Activated CD4-positive, CD25-positive, alpha-beta regulatory T cell treated with anti-CD3 and anti-CD28 coated beads, Interleukin-2, amount 50 U/mL, for 24 hours (primary cell): ENCODE results near the gene PCED1B.
A peak's percentile ranks its signal among the peaks of the same experiment; 100 is the strongest.
"Not testable (repeated sequence)": the region's sequence is repeated elsewhere in the genome, so short reads cannot be mapped to it uniquely, and the experiment has no call there.

Experiments used
- ATAC-seq, 2 donors: fragments of 150-1000 bp; cut with Tn5 transposase; one replicate each; pipeline ENCODE4 v1.10.0; 2021; ENCODE audit warnings: mild to moderate bottlenecking in 1 of 2, moderate library complexity in 1 of 2

Gene PCED1B

GRCh38 chr12:47095446-47096236, 16.2 kb downstream of the PCED1B start:
- ATAC-seq: no peak

GRCh38 chr12:47097276-47097896, 18.0 kb downstream of the PCED1B start:
- ATAC-seq: no peak

- ATAC-seq: no peak
Measured at GRCh38 chr12:47098099-47098498, 18.7 kb downstream of the PCED1B start.

DNA sequence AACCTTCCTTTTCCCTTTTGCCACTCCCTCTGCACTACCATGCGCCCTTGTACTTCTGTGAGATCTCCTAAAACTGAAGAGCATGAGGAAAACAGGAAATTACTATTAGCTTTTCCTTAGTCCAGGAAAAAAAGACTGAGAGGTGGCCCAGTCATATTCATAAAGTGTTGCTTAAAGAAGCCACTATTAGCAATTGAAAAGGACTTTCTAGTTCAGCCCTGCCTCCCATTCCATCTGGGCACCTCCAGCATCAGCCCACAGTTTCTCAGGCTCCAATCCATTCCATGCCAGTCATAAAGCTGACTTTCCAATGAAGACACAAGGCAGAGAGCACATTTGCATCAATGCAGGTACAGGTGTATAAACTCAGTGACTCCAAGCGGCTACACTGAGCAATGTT, 20.2 kb downstream of the PCED1B start:
- ATAC-seq: no peak

- ATAC-seq: no peak
Measured at GRCh38 chr12:47100160-47100559, 20.7 kb downstream of the PCED1B start.

- no peak for ATAC-seq
Measured at GRCh38 chr12:47102406-47102805, 23.0 kb downstream of the PCED1B start.

DNA sequence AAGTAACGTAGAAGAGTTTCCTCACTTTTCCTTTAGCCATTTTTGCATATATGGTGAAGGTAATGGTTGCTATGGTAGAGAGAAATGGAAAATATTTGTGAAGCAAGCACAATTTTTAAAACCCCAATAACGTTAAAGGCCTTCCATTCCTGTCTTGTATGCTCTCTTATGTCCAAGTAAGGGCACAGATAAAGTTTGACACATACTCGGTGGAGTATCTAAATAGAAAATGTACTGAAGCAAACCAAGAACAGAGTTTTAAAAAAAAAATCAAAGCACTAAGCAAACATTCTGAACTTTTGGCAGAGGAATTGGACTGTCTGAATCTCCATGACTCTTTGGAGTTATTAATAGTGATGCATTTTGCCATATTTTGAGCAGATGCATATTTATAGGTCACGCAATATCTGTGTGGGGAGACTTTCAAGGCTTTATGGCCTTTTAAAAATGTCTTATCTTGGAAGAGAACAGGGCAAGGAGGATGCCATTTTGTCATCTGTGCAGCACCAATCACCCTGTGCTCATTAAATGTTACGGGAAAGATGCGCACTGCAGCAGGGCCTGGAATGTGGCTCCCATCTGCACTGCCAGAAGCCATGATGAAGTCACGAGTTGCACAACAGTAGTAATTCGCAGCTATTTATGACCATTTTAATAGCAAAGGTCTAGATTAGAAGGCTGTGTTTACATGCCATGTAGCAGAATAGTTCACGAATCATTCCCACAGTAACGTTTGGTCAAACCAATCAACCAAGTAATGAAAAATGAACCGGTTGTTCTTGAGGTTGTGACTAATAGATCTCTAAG, 23.6 kb downstream of the PCED1B start:
- ATAC-seq: no peak

DNA sequence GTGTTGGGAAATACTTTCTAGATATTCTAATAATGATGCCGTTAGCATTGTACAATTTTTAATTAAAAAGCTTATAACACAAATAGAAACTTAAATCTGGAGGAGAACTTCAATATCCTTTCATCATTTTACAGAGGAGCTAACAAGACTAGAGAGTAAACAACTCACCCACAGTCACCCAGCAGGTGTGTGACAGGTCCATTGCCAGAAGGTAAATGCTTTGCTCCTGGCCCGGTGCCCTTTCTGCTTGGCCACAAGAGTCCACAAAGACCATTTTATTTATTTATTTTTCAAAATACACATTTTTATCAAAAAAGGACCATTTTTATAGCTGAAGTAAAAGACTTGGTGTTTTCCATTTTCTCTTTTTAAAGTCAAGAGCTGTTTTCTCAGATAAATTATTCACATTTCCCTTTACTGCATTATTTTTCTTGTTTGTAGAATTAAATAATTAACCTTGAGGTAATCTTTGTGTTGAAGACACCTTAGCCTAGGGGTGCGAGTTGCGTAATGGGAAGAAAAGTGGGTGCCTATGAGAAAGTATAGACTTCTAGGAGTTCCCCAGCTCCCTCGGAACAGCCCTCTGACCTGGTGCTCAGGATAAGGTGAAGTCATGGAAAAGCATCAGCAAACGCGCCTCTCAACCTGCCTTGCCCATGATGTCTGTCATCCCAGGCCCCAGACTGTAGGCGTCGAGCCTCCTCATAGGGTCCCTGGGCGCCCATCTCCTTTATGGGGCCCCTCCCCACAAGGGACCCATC, 26.7 kb downstream of the PCED1B start:
- ATAC-seq: no peak

DNA sequence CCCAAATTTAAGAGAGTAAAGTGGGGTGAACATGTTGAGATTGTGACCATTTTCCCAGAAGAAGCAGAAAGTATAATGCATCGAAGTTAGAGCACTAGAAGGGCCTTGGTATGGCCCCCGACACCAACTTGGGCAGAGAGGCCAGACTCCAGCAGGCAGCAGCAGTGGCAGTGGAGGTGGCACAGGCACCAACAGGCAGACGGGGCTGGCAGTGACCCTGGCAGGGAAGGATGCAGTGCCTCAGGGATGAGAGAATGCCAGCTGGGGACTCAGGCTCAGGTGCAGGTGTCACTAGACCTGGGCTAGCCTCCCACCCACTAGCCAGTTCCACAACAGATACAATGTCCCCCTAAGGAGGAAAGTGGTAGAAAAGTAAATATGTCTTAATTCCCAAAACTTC, 28.0 kb downstream of the PCED1B start:
- no peak for ATAC-seq

GRCh38 chr12:47107926-47108325, 28.5 kb downstream of the PCED1B start:
- no peak for ATAC-seq

- no peak for ATAC-seq
Measured at GRCh38 chr12:47110011-47110541, 30.7 kb downstream of the PCED1B start.

DNA sequence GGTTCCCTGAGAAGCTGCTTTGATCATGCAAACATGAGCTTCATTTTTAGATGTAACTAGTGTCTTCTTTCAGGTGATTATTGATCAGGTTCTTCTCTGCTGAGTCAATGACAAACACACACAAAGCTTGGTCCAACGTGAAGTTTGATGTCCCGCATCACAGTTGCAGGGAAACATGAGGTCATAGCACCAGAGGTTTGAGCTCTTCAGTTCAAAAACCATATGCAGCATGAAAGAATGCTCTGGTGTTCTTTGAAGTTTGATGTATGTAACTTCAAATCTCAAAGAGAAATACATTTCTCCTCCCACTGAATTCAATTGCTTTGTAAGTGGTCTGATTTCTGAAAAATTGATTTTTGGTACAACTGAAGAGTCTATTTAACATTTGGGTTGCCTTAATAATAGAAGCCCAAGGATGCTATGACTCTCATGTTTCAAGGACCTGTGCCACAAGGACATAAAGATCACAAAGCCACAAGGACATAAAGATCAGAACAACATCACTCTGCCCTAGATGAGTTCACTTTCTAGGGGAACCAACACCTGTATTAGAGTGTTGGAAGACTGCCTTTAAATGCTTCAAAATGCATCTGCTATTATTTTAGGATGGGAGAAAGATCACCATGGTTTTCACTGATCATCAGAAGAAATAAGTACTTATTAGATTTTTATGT, 31.4 kb downstream of the PCED1B start:
- ATAC-seq: peak in 1 of 2 donors; percentile 24

DNA sequence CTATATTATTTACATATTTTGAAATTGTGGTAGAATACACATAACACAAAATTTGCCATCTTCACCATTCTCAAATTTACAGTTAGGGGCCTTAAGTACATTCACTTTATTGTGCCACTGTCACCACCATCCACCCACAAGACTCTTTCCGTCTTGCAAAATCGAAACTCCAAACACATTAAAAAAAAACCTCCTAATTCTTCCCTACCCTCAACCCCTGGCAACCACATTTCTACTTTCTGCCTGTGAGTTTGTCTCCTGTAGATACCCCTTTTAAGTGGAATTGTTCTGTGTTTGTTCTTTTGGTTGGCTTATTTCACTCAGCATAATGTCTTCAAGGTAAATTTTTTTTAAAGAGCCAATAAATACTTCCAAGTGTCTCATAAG, 32.0 kb downstream of the PCED1B start:
- ATAC-seq: peak; percentile 41 to 60

DNA sequence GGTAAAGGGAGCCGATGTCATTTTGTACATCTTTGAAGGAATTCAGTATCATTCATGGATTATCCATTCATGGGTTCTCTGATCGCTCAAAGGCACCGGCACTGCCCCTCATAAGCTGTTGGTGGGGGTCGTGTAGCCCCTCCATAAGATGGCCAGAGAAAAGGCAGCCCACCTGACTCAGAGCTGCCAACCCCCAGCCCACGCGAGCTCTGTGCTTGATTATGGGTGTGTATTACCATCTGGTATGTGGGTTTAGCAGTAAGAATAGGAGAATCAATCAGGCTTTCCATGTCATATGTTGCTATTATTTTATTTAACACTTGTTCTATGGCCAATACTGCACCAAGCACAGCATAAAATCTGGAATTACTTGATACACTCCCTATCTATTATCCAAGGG, 32.4 kb downstream of the PCED1B start:
- no peak for ATAC-seq

DNA sequence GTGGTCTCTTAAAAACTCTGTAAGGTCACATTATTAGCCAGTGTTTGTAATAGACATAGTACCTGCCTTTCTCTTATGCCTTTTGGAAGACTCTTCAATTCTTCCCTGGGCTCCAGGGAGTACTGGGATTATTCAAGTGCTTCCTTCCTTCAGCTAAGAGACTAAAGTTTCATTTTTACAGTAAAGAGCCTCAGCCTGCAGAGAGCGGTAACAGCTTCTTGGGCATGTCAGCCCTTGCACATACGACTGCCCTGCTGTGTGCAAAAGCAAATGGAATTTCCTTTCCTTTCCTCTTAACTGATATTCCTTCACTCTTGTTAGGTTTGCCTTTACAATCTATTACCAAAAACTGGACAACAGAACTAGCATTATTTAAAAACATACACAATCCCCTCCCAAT, 33.3 kb downstream of the PCED1B start:
- ATAC-seq: no peak

DNA sequence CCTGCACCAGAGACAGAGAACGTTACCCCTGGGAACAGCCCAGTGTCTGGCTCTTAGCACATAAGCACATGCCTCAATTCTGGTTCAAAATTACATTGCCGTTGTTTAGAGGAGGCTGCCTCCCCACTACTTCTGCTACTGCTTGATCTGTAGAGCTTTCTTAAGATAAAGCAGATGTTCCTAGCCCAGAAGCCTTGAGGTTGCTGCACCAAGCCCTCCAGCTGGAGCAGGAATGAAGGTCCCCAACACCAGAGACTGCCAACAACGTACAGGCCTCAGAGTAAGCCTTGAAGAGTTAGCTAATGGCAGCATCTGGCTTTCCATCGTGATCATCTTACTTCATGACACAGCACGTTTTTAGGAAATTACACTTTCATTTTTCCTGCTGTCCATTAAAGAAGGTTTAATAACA, 35.1 kb downstream of the PCED1B start:
- ATAC-seq: no peak

- ATAC-seq: not testable (repeated sequence)
Measured at GRCh38 chr12:47117305-47117704, 37.9 kb downstream of the PCED1B start.

GRCh38 chr12:47120736-47121135, 41.3 kb downstream of the PCED1B start:
- ATAC-seq: peak; percentile 77 to 81

DNA sequence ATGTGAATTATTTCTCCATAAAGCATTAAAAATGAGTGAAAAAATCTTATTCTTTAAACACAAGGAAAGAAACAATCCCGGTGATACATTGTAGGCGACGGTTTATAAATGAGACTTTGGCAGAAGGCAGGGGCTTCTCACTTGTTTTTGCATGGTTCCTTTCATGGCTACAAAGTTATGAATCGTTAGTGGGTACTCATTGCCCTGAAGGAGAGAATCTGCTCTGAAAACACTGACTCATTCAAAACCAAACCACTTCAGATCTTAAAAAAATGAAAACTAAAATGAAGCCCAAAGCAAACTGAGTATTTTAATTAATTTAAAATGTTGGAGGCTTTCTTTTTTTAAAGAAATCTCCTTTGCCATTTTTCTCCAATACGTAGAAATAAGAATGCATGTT, 41.7 kb downstream of the PCED1B start:
- ATAC-seq: peak; percentile 81 to 83

DNA sequence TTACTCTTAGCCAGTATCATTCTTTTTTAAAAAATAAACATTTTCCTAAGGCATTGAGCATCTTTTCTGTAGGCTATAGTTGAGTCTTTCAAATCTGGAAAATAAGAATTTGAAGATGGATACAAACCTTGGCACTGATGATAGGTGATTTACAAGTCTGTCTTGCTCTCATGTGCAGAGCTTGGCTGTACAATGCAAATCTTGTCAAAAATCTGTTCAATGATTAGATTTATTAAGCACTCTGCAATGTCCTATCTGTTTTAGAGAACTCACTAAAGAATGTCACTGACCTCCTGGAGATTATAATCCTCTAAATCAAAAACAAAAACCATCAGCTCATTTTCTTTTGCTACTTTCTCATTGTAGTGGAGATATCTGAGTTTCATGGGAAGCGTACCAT, 43.2 kb downstream of the PCED1B start:
- ATAC-seq: no peak

DNA sequence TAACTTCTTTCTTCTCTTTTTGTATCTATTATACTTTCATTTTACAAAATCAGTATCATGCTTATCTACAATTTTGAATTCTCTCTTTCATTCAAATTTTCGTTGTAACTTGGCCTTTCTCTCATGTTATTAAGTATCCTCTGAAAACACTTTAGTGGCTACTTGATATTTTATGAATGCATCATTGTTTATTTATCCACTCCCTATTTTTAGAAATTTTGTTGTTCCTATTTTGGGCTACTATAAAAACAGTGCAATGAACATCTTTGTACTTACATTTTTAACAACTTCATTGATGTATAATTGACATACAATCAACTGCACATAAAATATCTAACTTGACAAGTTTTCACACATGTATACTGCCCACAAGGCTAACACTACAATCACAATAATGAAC, 44.3 kb downstream of the PCED1B start:
- no peak for ATAC-seq

DNA sequence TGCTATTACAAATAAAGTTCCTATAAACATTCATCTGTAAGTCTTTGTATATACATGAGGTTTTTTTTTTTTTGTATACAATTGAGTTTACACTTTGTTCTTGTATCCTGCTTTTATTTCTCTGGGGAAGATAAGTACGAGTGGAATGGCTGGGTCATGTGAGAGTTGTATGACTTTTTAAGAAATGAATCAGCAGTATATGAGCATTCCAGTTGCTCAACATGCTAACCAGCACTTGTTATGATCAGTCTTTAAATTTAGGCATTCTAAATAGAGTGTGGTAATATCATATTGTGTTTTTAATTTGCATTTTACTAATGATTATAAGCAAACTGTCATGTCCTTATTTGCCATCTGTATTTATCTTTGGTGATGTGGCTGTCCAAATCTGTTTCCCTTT, 45.0 kb downstream of the PCED1B start:
- no peak for ATAC-seq
